ENCODE results near the gene FLT3. TPM values are rescaled to one million over a fixed set of nuclear protein-coding genes. Genes with fewer than 3 reads are reported as not detected.
"Not testable (repeated sequence)": the region's sequence is repeated elsewhere in the genome, so short reads cannot be mapped to it uniquely, and the experiment has no call there.

The FLT3 gene
- total RNA-seq: under 1 TPM; 0.13 to 0.48 (median 0.26) TPM
- 0.17 TPM for total RNA-seq (2013)
- total RNA-seq: 0.08 to 5.7 (median 2.0) reads per million in 29 experiments

- ChIA-PET POLR2A (no interaction called here), CTCF (no interaction called here)
- H3K4me3 ChIP-seq (ENCODE audit: control insufficient read depth in 1 of 2, extremely low read depth in 1 of 2, low read length in 1 of 2): peak within 1 kb of the TSS in 1 of 2 donors; percentile 76
- H3K9me3 ChIP-seq: no peaks in the 10 kb centered on the region
- peaks cover 0 to 14% of the 10 kb centered on the region in 2 experiments for H3K4me1 ChIP-seq (ENCODE audit: control insufficient read depth in 1 of 2, extremely low read depth in 1 of 2, insufficient read depth in 2 of 2, low read length in 2 of 2)
- H3K4me3 Mint-ChIP-seq: peak within 1 kb of the TSS; percentile 65 to 79 (median 67)
- no peak within 1 kb of the TSS for H3K27ac Mint-ChIP-seq
- WGBS (ENCODE audit: insufficient coverage): 2% methylated on average over 106 of the region's 106 CpGs
- H3K4me1 Mint-ChIP-seq: peaks cover 5 to 10% (median 9%) of the 10 kb centered on the region in 3 donors
- H3K27ac ChIP-seq (ENCODE audit: low read length): no peak within 1 kb of the TSS
- peaks cover 35 to 66% of the 10 kb centered on the region in 2 donors for H3K27me3 Mint-ChIP-seq
- DNase-seq: peak in 19 of 35 experiments; percentile 0 to 40 (median 4)
- H3K9me3 Mint-ChIP-seq: no peaks in the 10 kb centered on the region
- no peaks in the 10 kb centered on the region for H3K36me3 Mint-ChIP-seq
- peaks cover 0 to 41% of the 10 kb centered on the region in 2 experiments for H3K27me3 ChIP-seq (replicated peaks in 1 of 2; ENCODE audit: control insufficient read depth in 2 of 2, extremely low read depth in 1 of 2, insufficient read depth in 2 of 2, low read length in 1 of 2)
- ATAC-seq (replicated peaks in 1 of 4): peak; percentile 63 to 72 (median 67)
- no peaks in the 10 kb centered on the region for H3K36me3 ChIP-seq (ENCODE audit: control insufficient read depth in 2 of 2, extremely low read depth in 1 of 2, insufficient read depth in 1 of 2, low read length in 1 of 2)
These were observed at the start of gene FLT3 for GRCh38 chr13:28100150-28101121. Gene FLT3, minus strand, starts transcription at chr13:28100576. Its CDS starts 66 bp downstream, at chr13:28100510.

- no peak overlapping the region for H3K4me3 Mint-ChIP-seq
- H3K4me1 ChIP-seq (ENCODE audit: control insufficient read depth in 1 of 2, extremely low read depth in 1 of 2, insufficient read depth in 2 of 2, low read length in 2 of 2): peaks cover 17 to 22% of the 10 kb centered on the region in 2 experiments
- DNase-seq: no peak
- no peaks in the 10 kb centered on the region for H3K36me3 ChIP-seq (ENCODE audit: control insufficient read depth in 2 of 2, extremely low read depth in 1 of 2, insufficient read depth in 1 of 2, low read length in 1 of 2)
- WGBS (ENCODE audit: insufficient coverage): no CpG with 5 or more reads among the region's 1 CpG
- no peak for ATAC-seq (replicated peaks in 1 of 4)
- ChIA-PET CTCF (no interaction called here), POLR2A (no interaction called here)
- H3K9me3 Mint-ChIP-seq: no peaks in the 10 kb centered on the region
- no peak overlapping the region for H3K27ac Mint-ChIP-seq
- H3K4me1 Mint-ChIP-seq: peaks cover 75 to 78% (median 78%) of the 10 kb centered on the region in 3 donors
- peaks cover 12% of the 10 kb centered on the region for H3K36me3 Mint-ChIP-seq
- no peaks in the 10 kb centered on the region for H3K27me3 Mint-ChIP-seq
- no peaks in the 10 kb centered on the region for H3K9me3 ChIP-seq
- no peak overlapping the region for H3K4me3 ChIP-seq (ENCODE audit: control insufficient read depth in 1 of 2, extremely low read depth in 1 of 2, low read length in 1 of 2)
- H3K27ac ChIP-seq (ENCODE audit: low read length): no peak overlapping the region
- no peaks in the 10 kb centered on the region for H3K27me3 ChIP-seq (replicated peaks in 1 of 2; ENCODE audit: control insufficient read depth in 2 of 2, extremely low read depth in 1 of 2, insufficient read depth in 2 of 2, low read length in 1 of 2)
These were observed 47.1 kb upstream of the FLT3 start for GRCh38 chr13:28147495-28147894.

GRCh38 chr13:28145049-28145448 is 44.7 kb upstream of the FLT3 start:
- no peaks in the 10 kb centered on the region for H3K9me3 Mint-ChIP-seq
- ATAC-seq (replicated peaks in 1 of 4) (no peak), DNase-seq (no peak)
- POLR2A ChIA-PET: interaction anchor here in 1 of 2 donors (0.6 kb wide), 1 partner anchor 499 kb away, joined by 7 read pairs; no protein-coding TSS in a partner anchor
- H3K36me3 Mint-ChIP-seq: peaks cover 9% of the 10 kb centered on the region
- WGBS (ENCODE audit: insufficient coverage): 96% methylated on average over 3 of the region's 6 CpGs
- H3K36me3 ChIP-seq (ENCODE audit: control insufficient read depth in 2 of 2, extremely low read depth in 1 of 2, insufficient read depth in 1 of 2, low read length in 1 of 2): no peaks in the 10 kb centered on the region
- H3K4me3 ChIP-seq (ENCODE audit: control insufficient read depth in 1 of 2, extremely low read depth in 1 of 2, low read length in 1 of 2): no peak overlapping the region
- CTCF ChIA-PET: no interaction called here
- H3K4me1 ChIP-seq (ENCODE audit: control insufficient read depth in 1 of 2, extremely low read depth in 1 of 2, insufficient read depth in 2 of 2, low read length in 2 of 2): peaks cover 37 to 39% of the 10 kb centered on the region in 2 experiments
- H3K27me3 Mint-ChIP-seq: no peaks in the 10 kb centered on the region
- H3K27ac ChIP-seq (ENCODE audit: low read length): no peak overlapping the region
- H3K27me3 ChIP-seq (replicated peaks in 1 of 2; ENCODE audit: control insufficient read depth in 2 of 2, extremely low read depth in 1 of 2, insufficient read depth in 2 of 2, low read length in 1 of 2): no peaks in the 10 kb centered on the region
- H3K4me1 Mint-ChIP-seq: peaks cover 78 to 84% (median 81%) of the 10 kb centered on the region in 3 donors
- H3K4me3 Mint-ChIP-seq: no peak overlapping the region
- no peaks in the 10 kb centered on the region for H3K9me3 ChIP-seq
- no peak overlapping the region for H3K27ac Mint-ChIP-seq

GRCh38 chr13:28141542-28141941 is 41.2 kb upstream of the FLT3 start:
- H3K9me3 ChIP-seq; H3K36me3 ChIP-seq (ENCODE audit: control insufficient read depth in 2 of 2, extremely low read depth in 1 of 2, insufficient read depth in 1 of 2, low read length in 1 of 2); POLR2A ChIA-PET; DNase-seq; H3K27me3 Mint-ChIP-seq; H3K36me3 Mint-ChIP-seq; H3K9me3 Mint-ChIP-seq; H3K27me3 ChIP-seq (replicated peaks in 1 of 2; ENCODE audit: control insufficient read depth in 2 of 2, extremely low read depth in 1 of 2, insufficient read depth in 2 of 2, low read length in 1 of 2); ATAC-seq (replicated peaks in 1 of 4); H3K27ac ChIP-seq (ENCODE audit: low read length): not testable (repeated sequence)
- peak overlapping the region in 1 of 2 donors; percentile 38 for H3K4me3 ChIP-seq (ENCODE audit: control insufficient read depth in 1 of 2, extremely low read depth in 1 of 2, low read length in 1 of 2)
- CTCF ChIA-PET: interaction anchor here in 1 of 2 donors (0.7 kb wide), 2 partner anchors 71 to 517 kb away, joined by 3 to 4 read pairs; no protein-coding TSS in a partner anchor
- Mint-ChIP-seq H3K27ac (peak overlapping the region; percentile 30 to 62), H3K4me1 (peaks cover 67 to 74% (median 71%) of the 10 kb centered on the region in 3 donors), H3K4me3 (peak overlapping the region; percentile 73 to 86 (median 74))
- peaks cover 34 to 43% of the 10 kb centered on the region in 2 experiments for H3K4me1 ChIP-seq (ENCODE audit: control insufficient read depth in 1 of 2, extremely low read depth in 1 of 2, insufficient read depth in 2 of 2, low read length in 2 of 2)
- 55% methylated on average over 2 of the region's 10 CpGs for WGBS (ENCODE audit: insufficient coverage)

- no peaks in the 10 kb centered on the region for H3K9me3 Mint-ChIP-seq
- H3K27me3 Mint-ChIP-seq: no peaks in the 10 kb centered on the region
- peak overlapping the region; percentile 67 to 70 for H3K4me3 ChIP-seq (ENCODE audit: control insufficient read depth in 1 of 2, extremely low read depth in 1 of 2, low read length in 1 of 2)
- POLR2A ChIA-PET: interaction anchor here (0.6 to 0.7 kb wide), 2 partner anchors 21 to 590 kb away, joined by 3 to 4 read pairs; no protein-coding TSS in a partner anchor
- DNase-seq: no peak
- no peaks in the 10 kb centered on the region for H3K27me3 ChIP-seq (replicated peaks in 1 of 2; ENCODE audit: control insufficient read depth in 2 of 2, extremely low read depth in 1 of 2, insufficient read depth in 2 of 2, low read length in 1 of 2)
- H3K27ac Mint-ChIP-seq: peak overlapping the region; percentile 90 to 94
- H3K9me3 ChIP-seq: no peaks in the 10 kb centered on the region
- no peaks in the 10 kb centered on the region for H3K36me3 ChIP-seq (ENCODE audit: control insufficient read depth in 2 of 2, extremely low read depth in 1 of 2, insufficient read depth in 1 of 2, low read length in 1 of 2)
- peaks cover 3% of the 10 kb centered on the region for H3K36me3 Mint-ChIP-seq
- WGBS (ENCODE audit: insufficient coverage): 77% methylated on average over 4 of the region's 10 CpGs
- CTCF ChIA-PET: interaction anchor here in 1 of 2 donors (0.7 kb wide), 2 partner anchors 72 to 517 kb away, joined by 3 to 4 read pairs; no protein-coding TSS in a partner anchor
- no peak overlapping the region for H3K27ac ChIP-seq (ENCODE audit: low read length)
- H3K4me3 Mint-ChIP-seq: peak overlapping the region; percentile 86 to 94 (median 91)
- H3K4me1 ChIP-seq (ENCODE audit: control insufficient read depth in 1 of 2, extremely low read depth in 1 of 2, insufficient read depth in 2 of 2, low read length in 2 of 2): peaks cover 31 to 41% of the 10 kb centered on the region in 2 experiments
- no peak for ATAC-seq (replicated peaks in 1 of 4)
- H3K4me1 Mint-ChIP-seq: peaks cover 62 to 70% (median 67%) of the 10 kb centered on the region in 3 donors
These were observed 40.2 kb upstream of the FLT3 start for GRCh38 chr13:28140433-28141125.
